Heart right ventricle (tissue), 16 donors: ENCODE data around the gene BLVRA. TPM values are rescaled to one million over a fixed set of nuclear protein-coding genes. Genes with fewer than 3 reads are reported as not detected.
"Not testable (repeated sequence)": the region's sequence is repeated elsewhere in the genome, so short reads cannot be mapped to it uniquely, and the experiment has no call there.

Experiments used
- ATAC-seq, 8 donors: fragments of 200-7000 bp; cut with Tn5 transposase; one replicate each; pipeline ENCODE4 v1.9.1; 2020; ENCODE audit warnings: mild to moderate bottlenecking in 8 of 8, moderate library complexity in 8 of 8, moderate number of reproducible peaks in 1 of 8
- DNase-seq, 2 donors: peaks; one replicate each; pipeline ENCODE4 v3.0.0-alpha.2; 2020
- H3K27ac ChIP-seq, 10 donors: fragments of 200-600 bp; sonication (generic) in 2 of 10; one replicate each; pipeline versions ENCODE4 v1.5.0 to v1.8.0; 2020 to 2022; ENCODE audit warnings: mild to moderate bottlenecking in 3 of 10
- H3K27me3 ChIP-seq, 7 donors: fragments of 200-600 bp; one replicate each; pipeline ENCODE4 v1.8.0; 2021 to 2022; ENCODE audit warnings: mild to moderate bottlenecking in 2 of 7
- H3K36me3 ChIP-seq, 9 donors: fragments of 200-600 bp; sonication (generic) in 1 of 9; one replicate each; pipeline versions ENCODE4 v1.5.0 to v1.8.0; 2020 to 2022; ENCODE audit warnings: mild to moderate bottlenecking in 2 of 9
- H3K4me1 ChIP-seq, 9 donors: fragments of 200-600 bp; sonication (generic) in 1 of 9; one replicate each; pipeline versions ENCODE4 v1.5.0 to v1.8.0; 2020 to 2022; ENCODE audit warnings: mild to moderate bottlenecking in 4 of 9
- H3K4me3 ChIP-seq, 10 donors: fragments of 200-600 bp; sonication (generic) in 2 of 10; one replicate each; pipeline versions ENCODE4 v1.5.0 to v1.8.0; 2020 to 2022; ENCODE audit warnings: mild to moderate bottlenecking in 7 of 10, moderate library complexity in 2 of 10
- H3K9me3 ChIP-seq, 11 donors: fragments of 200-600 bp in 10 of 11; sonication (generic) in 2 of 11; one replicate each; pipeline versions ENCODE4 v1.5.0 to v1.8.0; 2013 to 2022; ENCODE audit warnings: mild to moderate bottlenecking in 2 of 11, control low read depth in 1 of 11, moderate library complexity in 1 of 11
- CTCF ChIP-seq, 9 donors: fragments of 200-600 bp; sonication (generic) in 2 of 9; IDR thresholded peaks; one replicate each; pipeline versions ENCODE4 v1.5.0 to v1.8.0; 2021 to 2022; ENCODE audit warnings: antibody characterized with exemption in 9 of 9, mild to moderate bottlenecking in 5 of 9, moderate library complexity in 1 of 9
- WGBS, 2 donors: extraction: QIAGEN DNeasy Blood & Tissue Kit; methylation state at CpG; one replicate each; pipeline ENCODE4 v1.1.7; 2013; ENCODE audit warnings: inconsistent platforms in 1 of 2; 5-methylcytosine and 5-hydroxymethylcytosine counted together
- intact Hi-C, 10 donors: fragments of 100-400 bp; cut with DNase I; formaldehyde crosslinking; loops; one replicate each; pipeline versions ENCODE4 v1.11.1 to v1.14.2; 2022
- polyA plus RNA-seq, 2 donors: library from polyadenylated mRNA; stranded (reverse); fragments of 200-250 nt; gene quantifications; one replicate each; pipeline ENCODE4 v1.2.3, GENCODE V29; 2013
- total RNA-seq, 10 donors: library from RNA; stranded (reverse); fragmentation: NEBNext Ultra II Directional in 3 of 10; extraction: Animal tissue kit (Norgen Biotek cat#: 25700) in 3 of 10; gene quantifications; one replicate each; pipeline versions ENCODE4 v1.2.1 to v1.2.4, GENCODE V29; 2021 to 2023
- donor health status: Arrhythmogenic right ventricular cardiomyopathy.
- donor health status: ischemic (EF 13 %, LVEDD 7.1; RV severe dilation, severe dysfunction).
- donor health status: healthy with polysubstance abuse.
- donor health status: DM: no; HTN: yes; CAD: no.
- donor health status: DM: no; HTN: no; CAD: no.
- donor health status: ischemic (EF 25% LVEDD 6.9; RV normal size, moderate dysfunction).
- donor health status: ischemic (EF 25% LVEDD 5.7; RV mildly dilated, moderate dysfunction).
- donor health status: healthy.
- donor health status: DM: yes; HTN: yes; CAD: no.
- donor health status: Ischemic cardiomyopathy.
- donor health status: ischemic (EF 35%, LVEDD 5.7; RV mildly dilated, moderate dysfunction).
- donor health status: nonischemic (EF 11% LVEDD 7.7; RV severe dilation, severe dysfunction).
- donor health status: DM: yes; HTN: yes; CAD: no.
- donor health status: PGD.
- donor health status: ischemic (EF 29% LVEDD 5.4; RV normal size, mild dysfunction).
- donor health status: nonischemic (EF 23%, LVEDD 6.1; RV moderate dilation, normal function).

Gene BLVRA
- total and polyA plus RNA-seq, 12 donors: 39.4 to 68.9 (median 46.1) TPM

GRCh38 chr7:43784030-43784584, 25.6 kb downstream of the BLVRA start:
- Histone ChIP-seq H3K9me3 (no peaks in the 10 kb centered on the region), H3K27me3 (no peaks in the 10 kb centered on the region), H3K27ac (no peak overlapping the region), H3K36me3 (peaks cover 0 to 31% (median 0%) of the 10 kb centered on the region in 9 donors), H3K4me3 (no peak overlapping the region), H3K4me1 (peaks cover 0 to 48% (median 0%) of the 10 kb centered on the region in 9 donors)
- DNase-seq (no peak), ATAC-seq (no peak)
- no peak for TF ChIP-seq CTCF (IDR thresholded peaks at IDR 0.05)
- intact Hi-C loops: no loop called here
- WGBS, 2 donors: 94% methylated on average over 5 of the region's 5 CpGs

- intact Hi-C loops, H3K9me3 ChIP-seq, ATAC-seq, DNase-seq, H3K27ac ChIP-seq, H3K4me3 ChIP-seq, H3K27me3 ChIP-seq: not testable (repeated sequence)
- Histone ChIP-seq H3K36me3 (peaks cover 0 to 34% (median 0%) of the 10 kb centered on the region in 9 donors), H3K4me1 (peaks cover 0 to 42% (median 0%) of the 10 kb centered on the region in 9 donors)
- WGBS, 2 donors: 94 to 95% methylated on average over 8 of the region's 8 CpGs
Observed at GRCh38 chr7:43784585-43785087, 26.2 kb downstream of the BLVRA start.

GRCh38 chr7:43785420-43785819, 26.9 kb downstream of the BLVRA start:
- DNase-seq (no peak), ATAC-seq (peak in 6 of 8 donors; percentile 21 to 86 (median 60))
- Histone ChIP-seq H3K4me3 (no peak overlapping the region), H3K9me3 (no peaks in the 10 kb centered on the region), H3K4me1 (peaks cover 0 to 40% (median 0%) of the 10 kb centered on the region in 9 donors), H3K27ac (no peak overlapping the region), H3K27me3 (no peaks in the 10 kb centered on the region), H3K36me3 (peaks cover 0 to 34% (median 0%) of the 10 kb centered on the region in 9 donors)
- intact Hi-C loops: no loop called here
- no peak for TF ChIP-seq CTCF (IDR thresholded peaks at IDR 0.05)
- 61 to 79% methylated on average over 2 of the region's 2 CpGs for WGBS, 2 donors

GRCh38 chr7:43787771-43788170, 29.3 kb downstream of the BLVRA start:
- H3K36me3 ChIP-seq: peaks cover 0 to 55% (median 12%) of the 10 kb centered on the region in 9 donors
- H3K9me3 ChIP-seq: no peaks in the 10 kb centered on the region
- WGBS, 2 donors: 90 to 91% methylated on average over 14 of the region's 14 CpGs
- DNase-seq (no peak), ATAC-seq (no peak)
- no peak for TF ChIP-seq CTCF (IDR thresholded peaks at IDR 0.05)
- H3K4me1 ChIP-seq: peaks cover 0 to 32% (median 0%) of the 10 kb centered on the region in 9 donors
- H3K4me3 ChIP-seq: no peak overlapping the region
- intact Hi-C loops: no loop called here
- no peak overlapping the region for H3K27ac ChIP-seq
- H3K27me3 ChIP-seq: no peaks in the 10 kb centered on the region

- no peak for DNase-seq
- H3K4me1 ChIP-seq: peaks cover 0 to 14% (median 0%) of the 10 kb centered on the region in 9 donors
- no peak overlapping the region for H3K4me3 ChIP-seq
- 97 to 99% methylated on average over 5 of the region's 5 CpGs for WGBS, 2 donors
- H3K27me3 ChIP-seq: no peaks in the 10 kb centered on the region
- H3K36me3 ChIP-seq: peaks cover 0 to 77% (median 19%) of the 10 kb centered on the region in 9 donors
- TF ChIP-seq CTCF (IDR thresholded peaks at IDR 0.05): no peak
- ATAC-seq: no peak
- no peak overlapping the region for H3K27ac ChIP-seq
- intact Hi-C loops: no loop called here
- H3K9me3 ChIP-seq: no peaks in the 10 kb centered on the region
Observed at GRCh38 chr7:43790006-43790405, 31.5 kb downstream of the BLVRA start.
